ENCODE measurements around the gene SYNJ1.
"Not testable (repeated sequence)": the region's sequence is repeated elsewhere in the genome, so short reads cannot be mapped to it uniquely, and the experiment has no call there.

Gene SYNJ1

GRCh38 chr21:32653326-32653901 lies 74.4 kb downstream of the SYNJ1 start:
- H3K4me3 ChIP-seq (ENCODE audit: control insufficient read depth, low read depth, low read length), result no peak overlapping the region
- no peak for DNase-seq (ENCODE audit: low read depth)
- TF ChIP-seq, protein P1, sequence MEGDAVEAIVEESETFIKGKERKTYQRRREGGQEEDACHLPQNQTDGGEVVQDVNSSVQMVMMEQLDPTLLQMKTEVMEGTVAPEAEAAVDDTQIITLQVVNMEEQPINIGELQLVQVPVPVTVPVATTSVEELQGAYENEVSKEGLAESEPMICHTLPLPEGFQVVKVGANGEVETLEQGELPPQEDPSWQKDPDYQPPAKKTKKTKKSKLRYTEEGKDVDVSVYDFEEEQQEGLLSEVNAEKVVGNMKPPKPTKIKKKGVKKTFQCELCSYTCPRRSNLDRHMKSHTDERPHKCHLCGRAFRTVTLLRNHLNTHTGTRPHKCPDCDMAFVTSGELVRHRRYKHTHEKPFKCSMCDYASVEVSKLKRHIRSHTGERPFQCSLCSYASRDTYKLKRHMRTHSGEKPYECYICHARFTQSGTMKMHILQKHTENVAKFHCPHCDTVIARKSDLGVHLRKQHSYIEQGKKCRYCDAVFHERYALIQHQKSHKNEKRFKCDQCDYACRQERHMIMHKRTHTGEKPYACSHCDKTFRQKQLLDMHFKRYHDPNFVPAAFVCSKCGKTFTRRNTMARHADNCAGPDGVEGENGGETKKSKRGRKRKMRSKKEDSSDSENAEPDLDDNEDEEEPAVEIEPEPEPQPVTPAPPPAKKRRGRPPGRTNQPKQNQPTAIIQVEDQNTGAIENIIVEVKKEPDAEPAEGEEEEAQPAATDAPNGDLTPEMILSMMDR (IDR thresholded peaks at IDR 0.05; ENCODE audit: control insufficient read depth, insufficient read depth, low read depth, low read length, missing control alignments), result peak; percentile 51

- no peak for DNase-seq (ENCODE audit: low read depth)
- TF ChIP-seq, protein P1 (IDR thresholded peaks at IDR 0.05; ENCODE audit: control insufficient read depth, insufficient read depth, low read depth, low read length, missing control alignments), result no peak
- no peak overlapping the region for H3K4me3 ChIP-seq (ENCODE audit: control insufficient read depth, low read depth, low read length)
Observed at GRCh38 chr21:32648165-32648564, 79.6 kb downstream of the SYNJ1 start.

- no peak for DNase-seq (ENCODE audit: low read depth)
- H3K4me3 ChIP-seq (ENCODE audit: control insufficient read depth, low read depth, low read length), result no peak overlapping the region
- TF ChIP-seq, protein P1 (IDR thresholded peaks at IDR 0.05; ENCODE audit: control insufficient read depth, insufficient read depth, low read depth, low read length, missing control alignments), result no peak
Observed at GRCh38 chr21:32645261-32646182, 82.3 kb downstream of the SYNJ1 start.

DNA sequence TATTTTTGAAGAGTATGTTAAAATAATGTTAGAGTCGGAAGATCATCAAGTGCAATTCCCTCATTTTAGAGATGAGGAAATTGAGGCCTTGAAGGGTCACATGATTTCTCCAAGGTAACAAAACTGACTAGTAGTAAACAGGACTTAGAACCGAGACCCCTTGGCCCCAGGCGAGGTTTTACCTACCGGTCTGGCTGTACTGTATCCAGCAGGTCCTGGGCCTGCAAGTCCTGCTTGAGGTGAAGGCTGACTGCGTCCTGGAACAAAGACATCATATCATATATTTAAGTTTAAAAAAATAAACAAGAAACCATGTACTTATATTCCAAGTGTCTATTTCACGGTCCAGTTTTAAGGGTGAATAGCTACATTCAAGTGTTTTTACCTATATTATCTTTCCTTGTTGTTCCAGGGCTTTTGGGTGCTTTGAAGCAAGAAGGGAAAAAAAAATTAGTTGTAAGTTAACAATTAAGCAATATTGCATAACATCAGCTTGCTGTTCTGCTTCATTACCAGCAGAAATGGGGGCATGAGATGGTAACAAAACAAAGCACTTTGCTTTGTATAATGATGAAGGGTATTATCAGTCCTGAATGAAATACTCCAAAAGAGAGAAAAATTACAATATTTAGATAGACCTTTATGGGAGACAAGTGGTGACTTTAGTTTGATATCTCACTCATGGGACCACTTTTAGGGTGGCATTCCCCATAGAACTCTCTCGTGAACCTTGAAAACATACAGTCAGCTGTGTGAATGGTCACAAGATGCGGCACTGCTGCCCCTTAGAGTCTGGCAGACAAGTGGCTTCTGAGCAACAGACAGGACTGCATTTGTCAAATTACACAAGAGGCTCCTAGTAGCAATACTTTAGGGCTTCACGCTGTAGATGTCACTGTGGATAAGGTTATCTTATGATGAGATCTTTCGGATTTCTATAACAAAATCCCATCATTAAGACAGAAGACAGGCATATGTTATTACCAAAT lies 85.8 kb downstream of the SYNJ1 start:
- no peak overlapping the region for H3K4me3 ChIP-seq (ENCODE audit: control insufficient read depth, low read depth, low read length)
- TF ChIP-seq, protein P1 (IDR thresholded peaks at IDR 0.05; ENCODE audit: control insufficient read depth, insufficient read depth, low read depth, low read length, missing control alignments), result no peak
- DNase-seq (ENCODE audit: low read depth), result no peak

DNA sequence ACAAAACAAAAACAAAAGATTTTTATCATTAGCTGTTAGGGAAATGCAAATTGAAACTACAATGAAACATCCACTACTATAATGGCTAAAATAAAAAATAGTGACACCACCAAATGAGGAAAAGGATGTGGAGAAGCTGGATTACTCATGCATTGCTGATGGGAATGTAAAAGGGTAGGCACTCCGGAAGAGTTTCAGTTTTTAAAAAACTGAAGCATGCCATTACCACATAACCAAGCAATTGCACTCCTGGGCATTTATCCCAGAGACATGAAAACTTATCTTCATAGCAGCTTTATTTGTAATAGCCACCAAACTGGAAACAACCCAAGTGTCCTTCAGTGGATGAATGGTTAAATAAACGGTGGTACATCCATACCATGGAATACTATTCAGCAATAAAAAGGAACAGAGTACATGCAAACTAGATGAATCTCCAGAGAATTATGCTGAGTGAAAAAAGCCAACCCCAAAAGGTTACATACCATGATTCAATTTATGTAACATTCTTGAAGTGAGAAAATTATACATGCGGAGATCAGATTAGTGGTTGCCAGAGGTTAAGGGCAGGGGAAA lies 101.1 kb downstream of the SYNJ1 start:
- DNase-seq (ENCODE audit: low read depth), result peak; percentile 59
- TF ChIP-seq, protein P1 (IDR thresholded peaks at IDR 0.05; ENCODE audit: control insufficient read depth, insufficient read depth, low read depth, low read length, missing control alignments), result no peak
- H3K4me3 ChIP-seq (ENCODE audit: control insufficient read depth, low read depth, low read length), result no peak overlapping the region

DNA sequence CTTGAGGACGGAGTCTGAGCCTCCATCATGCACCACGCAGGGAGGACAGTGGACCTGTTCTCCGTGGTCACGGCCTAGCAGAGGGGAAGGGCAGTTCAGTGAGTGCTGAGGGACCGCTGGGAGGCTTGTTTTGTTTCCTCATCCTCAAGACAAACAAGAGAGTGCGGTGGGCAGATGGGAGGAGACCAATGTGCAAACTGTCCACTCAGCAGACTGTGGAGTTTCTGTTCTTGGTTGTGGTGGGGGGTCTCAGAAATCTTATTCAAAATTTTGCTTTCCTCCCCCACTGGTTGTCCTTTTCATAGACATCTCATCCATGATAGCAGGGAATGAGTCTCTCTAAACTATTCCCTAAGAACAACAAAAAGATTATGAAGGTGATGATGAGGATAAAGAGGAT lies 109.6 kb downstream of the SYNJ1 start:
- not testable (repeated sequence) for H3K4me3 ChIP-seq (ENCODE audit: control insufficient read depth, low read depth, low read length); DNase-seq (ENCODE audit: low read depth)

Data from AG09309 (cell line).